Activated CD4-positive, CD25-positive, alpha-beta regulatory T cell (primary cell): ENCODE measurements around the gene DENND1B.
"Not testable (repeated sequence)": the region's sequence is repeated elsewhere in the genome, so short reads cannot be mapped to it uniquely, and the experiment has no call there.

Experiments used
- DNase-seq, 4 experiments: peaks; one replicate each; lab custom pipeline; 2025; lab: John Stamatoyannopoulos, UW

The DENND1B gene

DNA sequence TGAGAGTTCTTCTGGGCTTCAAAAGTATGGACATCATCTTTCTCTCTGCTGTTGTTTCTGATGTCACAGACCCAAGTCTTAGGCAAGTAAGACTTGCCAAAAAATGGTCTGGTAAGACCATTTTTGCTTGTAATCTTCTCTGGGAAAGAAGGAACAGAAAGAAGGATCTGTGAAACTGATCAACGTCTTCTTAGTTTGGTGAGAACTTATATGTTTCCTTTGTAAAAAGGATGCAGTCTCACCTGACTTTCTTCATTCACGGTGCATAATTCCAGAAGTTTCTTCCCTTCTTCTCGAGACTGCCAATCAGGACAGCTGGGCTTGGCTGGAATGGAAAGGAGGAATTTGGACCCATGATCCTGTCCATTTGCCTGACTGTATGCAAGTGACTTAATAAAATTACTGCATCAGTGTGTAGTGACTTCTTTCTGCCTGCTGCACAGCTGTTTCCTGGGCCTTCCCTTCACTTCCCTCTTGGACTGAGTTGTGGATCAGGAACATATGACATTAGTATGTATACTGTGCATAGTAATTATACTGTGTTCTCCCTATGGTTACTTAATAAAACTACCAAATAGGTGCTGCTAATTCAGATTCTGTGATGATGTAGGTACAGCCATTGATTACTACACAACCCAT is 7.6 kb upstream of the DENND1B start:
- no peak for DNase-seq

DNA sequence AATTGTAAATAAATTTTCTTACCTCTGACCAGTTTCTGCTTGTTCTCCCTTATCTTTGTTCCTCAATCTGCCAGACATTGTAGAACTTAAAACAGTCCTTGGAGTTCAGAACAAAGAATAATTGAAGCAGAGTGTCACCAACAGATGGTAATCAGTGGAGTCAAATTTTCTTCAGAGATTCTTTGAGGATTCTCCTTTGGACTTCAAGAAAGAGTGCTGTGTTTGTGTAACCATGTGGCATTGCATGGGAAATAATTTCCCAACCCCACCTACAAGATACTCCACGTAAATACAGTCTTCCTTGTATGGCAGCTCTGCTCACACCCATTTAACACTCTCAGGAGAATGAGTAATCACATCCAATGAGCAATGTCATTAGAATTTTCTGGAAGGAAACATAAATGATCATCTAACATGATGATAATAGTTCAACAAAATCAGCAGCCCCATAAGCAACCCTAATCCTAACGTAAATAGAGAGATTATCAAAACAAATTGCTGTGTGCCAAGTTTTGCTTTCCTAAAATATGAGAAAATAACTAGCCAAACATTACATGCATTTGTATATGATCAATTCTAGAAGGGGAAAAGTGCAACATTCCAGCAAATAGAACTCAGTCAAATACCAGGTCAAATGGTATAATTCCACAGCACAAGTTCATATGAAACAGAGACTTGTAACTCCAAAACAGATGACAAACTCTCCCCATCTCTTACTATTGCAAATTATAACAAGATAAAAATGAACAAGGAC is 6.9 kb upstream of the DENND1B start:
- no peak for DNase-seq

DNA sequence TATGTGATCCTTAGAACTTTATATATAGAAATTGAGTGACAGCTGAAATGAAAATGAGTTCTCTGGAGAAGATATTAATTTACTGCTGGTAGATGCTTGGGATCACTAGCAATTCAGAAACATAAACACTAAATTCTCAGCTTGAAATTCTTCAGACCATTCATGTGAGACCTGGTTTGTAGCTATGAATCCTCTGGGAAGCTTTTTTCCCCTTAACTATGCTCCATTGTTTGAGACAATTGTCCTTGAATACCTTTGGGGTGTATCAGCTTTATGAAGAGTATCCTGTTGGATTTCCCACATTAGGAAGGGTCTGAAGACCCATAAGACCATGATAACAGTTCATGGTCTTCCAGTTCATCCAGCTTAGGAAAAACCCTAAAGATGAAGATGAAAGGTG is 4.6 kb upstream of the DENND1B start:
- DNase-seq = no peak

DNA sequence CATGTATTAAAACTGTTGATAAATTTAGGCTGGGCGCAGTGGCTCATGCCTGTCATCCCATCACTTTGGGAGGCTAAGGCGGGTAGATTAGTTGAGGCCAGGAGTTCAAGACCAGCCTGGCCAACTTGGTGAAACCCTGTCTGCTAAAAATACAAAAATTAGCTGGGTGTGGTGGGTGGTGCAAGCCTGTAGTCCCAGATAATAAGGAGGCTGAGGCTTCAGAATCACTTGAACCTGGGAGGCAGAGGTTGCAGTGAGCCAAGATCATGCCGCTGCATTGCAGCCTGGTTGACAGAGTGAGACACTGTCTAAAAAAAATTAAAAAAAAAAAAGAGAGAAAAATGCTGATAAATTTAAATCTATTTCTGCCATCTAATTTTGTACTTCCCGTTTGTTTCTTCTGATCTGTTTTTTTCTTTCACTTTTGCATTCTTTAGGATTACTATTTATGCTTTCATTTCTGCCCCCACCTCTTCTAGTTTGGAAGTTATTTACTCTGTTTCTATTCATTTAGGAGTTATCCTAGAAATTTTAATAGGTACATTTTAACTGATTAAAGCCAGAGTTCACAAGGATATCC is 3.2 kb upstream of the DENND1B start:
- DNase-seq = no peak

DNA sequence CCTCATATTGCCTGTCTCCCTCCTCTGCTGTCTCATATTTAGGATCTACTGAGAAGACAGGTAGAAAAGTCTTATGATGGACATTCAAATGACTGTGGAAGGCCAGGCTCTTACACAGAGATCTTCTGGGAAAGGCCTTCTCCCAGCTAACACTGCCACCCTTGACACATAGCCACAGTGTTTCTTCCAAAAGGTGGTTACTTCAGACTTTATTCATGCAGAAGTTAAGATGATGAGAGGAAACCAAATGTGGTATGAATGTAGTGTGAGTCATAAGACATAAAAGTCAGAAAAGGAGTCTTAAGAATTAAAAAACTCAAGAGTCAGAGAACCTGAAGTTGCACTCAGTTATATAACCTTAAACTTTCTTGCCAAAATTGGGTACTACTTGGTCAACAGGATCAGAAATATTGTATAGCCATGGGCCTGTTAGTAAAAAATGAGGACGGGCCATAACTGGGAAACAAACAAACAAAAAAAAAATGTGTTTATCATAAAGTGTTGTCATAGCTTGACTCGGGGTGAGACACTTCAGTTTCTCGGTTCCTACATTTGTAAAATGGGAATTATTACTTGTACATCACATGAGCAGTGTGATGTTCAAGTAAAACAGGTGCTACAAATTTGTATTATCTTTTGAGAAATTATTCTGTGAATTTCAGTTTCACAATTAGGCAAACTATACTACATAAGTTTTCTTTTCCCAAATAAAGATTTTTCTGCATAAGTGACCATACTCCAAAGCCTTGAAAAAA is 1.2 kb upstream of the DENND1B start:
- no peak for DNase-seq

DNA sequence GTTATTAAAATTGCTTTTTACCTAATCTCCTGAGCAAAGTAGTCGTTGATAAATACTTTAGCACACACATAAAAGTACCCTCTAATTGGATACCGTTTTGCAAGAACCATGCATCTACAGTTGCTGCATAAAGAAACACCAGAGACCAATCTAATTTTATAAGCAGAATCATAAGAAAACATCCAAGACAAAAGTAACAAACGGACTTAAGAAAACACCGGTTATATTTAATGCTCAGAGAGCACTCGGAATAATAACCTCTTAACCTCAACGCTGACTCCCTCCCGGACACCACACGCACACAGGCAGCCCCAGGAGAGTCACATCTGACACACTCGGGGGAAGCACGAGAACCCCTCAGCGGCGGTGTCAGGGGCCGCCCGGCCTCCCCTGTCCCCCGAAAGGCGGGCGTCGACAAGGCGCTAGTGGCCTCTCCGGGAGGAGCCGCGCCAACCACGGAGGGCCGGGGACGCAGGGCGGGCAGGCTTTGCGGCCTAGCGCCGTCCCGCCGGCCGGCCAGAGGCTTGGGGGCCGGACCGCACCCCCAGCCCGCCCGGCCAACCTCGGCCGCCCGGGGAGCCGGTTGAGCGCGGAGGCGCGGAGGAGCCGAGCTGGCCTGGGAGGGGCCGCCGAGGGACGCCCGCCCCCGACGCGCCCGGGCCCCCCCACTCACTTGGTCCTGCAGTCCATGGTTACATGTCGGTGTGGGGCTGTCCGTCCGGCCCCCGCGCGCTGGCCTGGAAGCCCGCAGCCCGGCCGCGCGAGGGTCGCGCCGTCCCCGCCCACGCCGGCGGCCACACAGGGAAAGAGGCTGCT is 606 bp downstream of the DENND1B start:
- peak; percentile 21 to 37 (median 32) for DNase-seq

DNA sequence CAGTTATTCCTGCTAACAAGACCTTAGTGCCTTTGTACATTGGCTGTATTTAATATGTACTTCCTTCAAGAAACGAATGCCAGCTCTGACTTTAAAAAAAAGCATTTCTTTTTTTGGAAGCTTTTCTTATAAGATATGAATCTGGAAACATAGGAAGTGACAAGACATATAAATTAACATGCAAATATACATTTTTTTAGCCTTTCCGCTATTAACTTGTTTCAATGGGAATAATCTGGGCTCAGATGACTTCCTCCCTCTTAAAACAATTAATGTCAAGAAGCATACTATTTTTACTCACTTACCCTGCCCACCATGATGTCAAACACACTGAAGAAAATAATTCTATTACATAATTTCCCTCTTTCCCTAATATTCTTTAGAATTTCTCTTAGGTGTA is 1.4 kb downstream of the DENND1B start:
- DNase-seq = no peak

DNA sequence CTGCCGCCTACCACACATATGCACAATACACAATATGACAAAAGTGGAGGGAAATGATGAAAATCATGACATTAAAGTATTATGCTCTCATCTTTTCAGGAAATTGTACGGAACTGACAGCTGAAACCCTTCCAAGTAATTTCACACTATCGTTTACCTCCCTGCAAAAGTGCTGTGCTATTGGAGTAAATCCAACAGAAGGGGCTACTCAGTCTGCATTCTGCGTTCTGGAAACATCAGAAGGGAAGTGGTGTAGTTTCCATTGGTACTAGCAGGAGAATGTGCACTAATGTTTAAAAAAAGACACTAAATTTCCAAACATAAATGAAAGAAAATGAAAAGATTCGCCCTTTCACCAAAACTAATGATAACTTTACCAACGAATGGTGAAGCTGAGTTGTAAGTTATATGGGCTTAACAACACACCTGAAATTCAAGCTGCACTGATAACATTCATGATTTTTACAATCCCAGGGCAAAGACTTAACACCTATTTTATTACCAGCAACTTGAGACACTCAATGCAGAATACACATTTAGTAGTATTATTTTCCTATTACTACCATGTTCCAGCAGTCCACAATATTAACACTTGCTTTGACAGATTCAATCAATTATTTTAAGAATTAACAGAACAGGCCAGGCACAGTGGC is 3.2 kb downstream of the DENND1B start:
- DNase-seq = no peak

DNA sequence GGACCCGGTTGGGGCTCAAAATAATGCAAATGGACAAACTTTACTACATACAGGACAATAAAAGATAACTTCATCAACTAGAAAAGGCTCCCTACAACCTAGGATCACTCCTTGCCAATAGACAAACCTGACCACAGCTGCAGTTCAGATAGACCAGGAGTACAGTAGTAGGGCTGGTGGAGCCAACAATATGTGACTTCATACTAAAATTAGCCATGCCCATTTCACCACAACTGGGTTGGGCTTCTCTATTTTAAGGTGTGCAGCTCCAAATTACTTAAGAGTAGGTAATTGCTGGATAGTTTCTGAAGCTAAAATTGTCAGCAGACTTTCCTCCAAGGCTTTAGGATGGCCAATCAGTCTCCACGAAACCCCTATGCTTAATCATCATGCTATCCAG is 3.9 kb downstream of the DENND1B start:
- no peak for DNase-seq

DNA sequence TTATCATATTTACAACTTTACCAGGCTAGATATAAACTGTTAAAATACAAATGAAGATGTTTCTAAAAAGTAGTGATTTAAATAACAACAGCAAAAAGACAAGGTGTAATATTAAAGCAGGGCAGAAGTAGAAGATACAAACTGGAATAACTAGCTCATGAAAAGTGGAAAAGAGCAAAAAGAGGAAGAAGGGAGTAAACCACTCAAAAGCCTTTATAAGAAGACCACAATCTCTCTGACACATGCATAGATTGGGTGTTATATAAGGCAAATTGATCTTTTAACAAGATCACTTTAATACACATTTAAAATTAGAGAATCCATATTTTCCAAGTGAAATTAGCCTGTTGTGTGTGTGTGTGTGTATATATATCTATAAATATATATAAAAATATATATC is 5.0 kb downstream of the DENND1B start:
- DNase-seq = no peak

DNA sequence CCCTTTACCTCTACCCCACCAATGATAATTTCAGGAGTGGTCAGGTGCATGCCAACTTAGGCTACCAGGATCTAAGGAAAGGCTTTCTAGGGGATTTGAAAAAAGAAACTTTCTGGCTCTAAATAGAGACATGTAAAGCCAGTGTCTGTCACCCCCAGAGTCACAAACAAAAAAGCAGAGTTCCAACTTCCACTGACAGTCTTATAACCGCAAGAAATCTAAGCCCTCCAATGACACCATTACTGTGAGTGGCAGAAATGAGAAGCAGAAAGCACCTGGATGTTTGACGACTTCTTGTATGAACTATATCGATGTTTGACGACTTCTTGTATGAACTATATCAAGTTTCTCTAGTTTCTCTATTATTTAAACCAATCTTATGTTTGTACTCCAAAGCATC is 6.0 kb downstream of the DENND1B start:
- DNase-seq = no peak

DNA sequence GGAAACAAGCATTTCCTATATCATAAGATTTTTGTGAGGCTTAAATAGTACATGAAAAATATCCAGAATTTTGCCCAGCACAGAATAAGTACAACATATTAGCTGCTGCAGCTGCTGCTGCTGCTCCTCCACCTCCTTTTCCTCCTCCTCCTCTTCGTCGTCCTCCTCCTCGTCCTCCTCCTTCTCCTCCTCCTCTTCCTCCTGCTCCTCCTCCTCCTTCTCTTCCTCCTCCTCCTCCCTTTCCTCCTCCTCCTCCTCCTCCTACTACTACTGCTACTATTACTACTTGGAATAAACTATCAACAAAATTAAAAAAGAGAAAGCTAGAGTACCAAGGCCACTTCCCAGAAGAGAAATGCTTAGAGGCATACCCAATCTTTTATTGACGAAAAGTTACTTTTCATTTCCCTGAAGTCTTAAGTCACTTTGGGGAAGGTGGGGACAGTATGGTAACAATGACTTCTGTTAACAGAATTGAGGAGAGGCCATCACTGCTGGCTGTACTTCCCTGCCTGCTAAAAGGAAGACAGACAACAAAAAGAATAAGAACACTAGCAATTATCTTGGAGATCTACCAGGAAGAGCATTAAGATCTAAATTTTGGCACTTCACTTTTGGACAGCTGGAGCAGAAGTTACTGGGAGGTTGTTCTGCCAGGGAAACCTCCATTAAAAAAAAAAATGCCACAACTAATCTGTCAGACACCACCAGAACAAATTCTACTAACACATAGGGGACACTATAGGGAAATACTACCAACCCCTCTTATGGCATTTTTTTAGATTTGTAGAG is 7.1 kb downstream of the DENND1B start:
- no peak for DNase-seq

DNA sequence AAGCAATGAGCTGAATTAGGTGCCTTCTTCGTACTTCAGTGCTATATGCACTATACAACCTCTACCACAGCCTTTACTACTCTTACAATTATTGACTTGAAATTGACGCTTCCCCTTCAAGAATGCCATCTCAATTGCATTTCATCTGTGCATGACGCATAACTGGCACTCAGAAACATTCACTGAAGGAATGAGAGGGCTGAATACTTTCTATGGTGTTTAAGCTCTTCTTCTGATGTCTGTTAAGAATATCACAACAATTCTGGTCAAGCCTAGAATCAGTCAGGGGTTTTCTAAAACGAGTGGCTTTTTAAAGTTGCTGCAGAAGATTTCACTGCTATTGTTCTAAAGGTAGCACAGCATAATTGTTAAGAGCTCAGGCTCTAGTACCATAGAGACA is 11.5 kb downstream of the DENND1B start:
- no peak for DNase-seq

DNA sequence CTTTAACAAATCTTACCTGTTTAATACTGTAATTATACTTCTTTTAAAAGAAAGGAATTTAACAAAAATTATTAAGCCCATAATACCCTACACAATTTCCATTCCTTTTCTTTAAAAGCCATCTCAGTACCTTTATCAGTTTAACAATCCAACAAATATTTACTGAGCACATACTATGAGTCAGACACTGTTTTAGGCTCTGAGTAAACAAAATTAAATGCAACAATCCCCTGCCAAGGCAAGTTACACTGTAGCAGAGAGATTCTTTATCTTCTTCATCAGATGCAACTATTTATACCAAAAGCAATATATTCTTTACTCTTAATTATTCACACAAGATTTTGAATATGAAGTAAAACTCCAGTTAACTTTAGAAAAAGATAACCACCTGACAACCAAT is 12.0 kb downstream of the DENND1B start:
- no peak for DNase-seq

DNA sequence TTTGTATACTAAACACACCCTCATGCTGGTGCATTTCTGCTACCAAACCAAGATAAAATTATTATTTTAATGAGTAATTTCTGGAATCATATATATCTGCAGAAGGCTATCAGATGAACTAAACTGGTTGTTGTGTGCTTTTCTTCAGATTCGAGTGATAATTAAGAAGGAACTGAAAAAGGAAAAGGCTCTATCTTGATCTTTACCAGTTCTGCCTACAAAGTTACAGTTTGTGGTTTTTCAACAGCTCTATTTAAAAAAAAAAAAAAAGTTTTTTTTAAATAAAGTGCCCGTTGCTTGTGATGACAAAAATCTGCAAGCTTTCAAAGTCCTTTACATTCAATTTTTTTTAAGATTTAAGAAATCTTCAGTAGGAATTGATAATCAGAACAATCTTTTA is 13.6 kb downstream of the DENND1B start:
- DNase-seq = no peak

DNA sequence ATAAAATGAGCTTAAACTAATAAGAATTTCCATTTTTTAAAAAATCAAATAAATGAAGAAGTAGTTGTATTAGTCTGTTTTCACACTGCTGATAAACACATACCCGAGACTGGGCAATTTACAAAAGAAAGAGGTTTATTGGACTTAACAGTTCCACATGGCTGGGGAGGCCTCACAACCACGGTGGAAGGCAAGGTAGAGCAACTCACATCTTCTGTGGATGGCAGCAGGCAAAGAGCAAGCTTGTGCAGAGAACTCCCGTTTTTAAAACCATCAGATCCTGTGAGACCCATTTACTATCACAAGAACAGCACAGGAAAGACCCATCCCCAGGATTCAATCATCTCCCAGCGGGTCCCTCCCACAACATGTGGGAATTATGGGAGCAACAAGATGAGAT is 19.7 kb downstream of the DENND1B start:
- DNase-seq = not testable (repeated sequence)

DNA sequence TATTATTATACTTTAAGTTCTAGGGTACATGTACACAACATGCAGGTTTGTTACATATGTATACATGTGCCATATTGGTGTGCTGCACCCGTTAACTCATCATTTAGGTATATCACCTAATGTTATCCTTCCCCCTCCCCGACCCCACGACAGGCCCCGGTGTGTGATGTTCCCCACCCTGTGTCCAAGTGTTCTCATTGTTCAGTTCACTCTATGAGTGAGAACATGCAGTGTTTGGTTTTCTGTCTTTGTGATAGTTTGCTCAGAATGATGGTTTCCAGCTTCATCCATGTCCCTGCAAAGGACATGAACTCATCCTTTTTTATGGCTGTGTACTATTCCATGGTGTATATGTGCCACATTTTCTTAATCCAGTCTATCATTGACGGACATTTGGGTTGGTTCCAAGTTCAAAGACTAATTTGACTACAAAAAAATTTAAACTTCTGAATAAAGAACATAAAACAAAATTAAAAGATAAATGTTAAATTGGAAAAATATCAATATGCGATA is 22.6 kb downstream of the DENND1B start:
- not testable (repeated sequence) for DNase-seq

DNA sequence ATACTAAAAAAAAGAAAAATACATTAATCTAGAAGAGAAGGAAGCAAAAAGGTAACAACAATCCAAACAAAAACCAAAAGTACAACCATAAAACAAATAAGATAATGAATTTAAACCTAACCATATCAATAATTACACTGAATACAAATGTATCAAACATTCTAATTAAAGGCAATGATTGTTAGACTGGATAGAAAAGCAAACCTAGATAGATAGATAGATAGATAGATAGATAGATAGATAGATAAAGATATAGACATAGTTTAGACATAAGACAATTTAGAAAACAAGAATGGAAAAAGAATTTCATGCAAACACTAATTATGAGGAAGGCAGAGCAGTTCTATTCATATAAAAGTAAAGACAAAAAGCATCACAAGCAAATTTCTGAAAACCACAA is 24.9 kb downstream of the DENND1B start:
- DNase-seq = no peak

DNA sequence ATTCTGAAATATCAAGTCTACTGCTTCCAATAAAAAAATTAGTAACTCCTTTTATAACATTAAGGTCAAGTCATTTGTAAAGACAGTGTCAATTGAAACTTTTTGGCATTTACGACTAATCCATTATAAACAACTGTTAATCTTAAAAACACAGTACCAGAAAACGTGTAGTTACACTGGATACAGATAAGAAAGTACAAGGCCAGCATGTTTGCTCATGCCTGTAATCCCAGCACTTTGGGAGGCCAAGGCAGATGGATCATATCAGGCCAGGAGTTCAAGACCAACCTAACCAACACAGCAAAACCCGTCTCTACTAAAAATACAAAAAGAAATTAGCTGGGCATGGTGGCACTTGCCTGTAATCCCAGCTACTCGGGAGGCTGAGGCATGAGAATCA is 29.4 kb downstream of the DENND1B start:
- DNase-seq = no peak

DNA sequence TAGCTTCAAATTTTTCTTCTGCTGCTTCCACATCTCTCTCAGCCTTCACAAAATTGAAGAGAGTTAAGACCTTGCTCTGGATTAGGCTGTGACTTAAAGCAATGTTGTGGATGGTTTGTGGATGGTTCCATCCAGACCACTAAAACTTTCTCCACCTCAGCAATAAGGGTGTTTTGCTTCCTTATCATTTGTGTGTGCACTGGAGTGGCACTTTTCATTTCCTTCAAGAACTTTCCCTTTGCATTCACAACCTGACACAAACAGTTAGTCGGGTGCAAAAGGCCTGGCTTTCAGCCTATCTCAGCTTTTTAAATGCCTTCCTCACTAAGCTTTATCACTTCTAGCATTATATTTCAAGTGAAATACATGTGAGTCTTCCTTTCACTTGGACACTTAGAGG is 30.3 kb downstream of the DENND1B start:
- no peak for DNase-seq
